PC-9 (cell line): Measurements from ENCODE around the gene TAB3. TPM values are rescaled to one million over a fixed set of nuclear protein-coding genes. Genes with fewer than 3 reads are reported as not detected.

Source experiments
- BruUV-seq: library from RNA; stranded (reverse); fragments of 400-500 nt; replicated peaks from 2 replicates; lab custom pipeline; 2021; lab: Mats Ljungman, UMichigan
- CTCF ChIA-PET: fragments of 300-600 bp; sonication (Branson Sonifier 250); formaldehyde crosslinking; loops from one replicate; lab custom pipeline; 2022; ENCODE audit warnings: antibody characterized with exemption; lab: Charles Lee
- POLR2A ChIA-PET: fragments of 300-600 bp; sonication (Branson Sonifier 250); formaldehyde crosslinking; loops from one replicate; lab custom pipeline; 2022; ENCODE audit warnings: antibody characterized with exemption; ENCODE audit not compliant: unreplicated experiment; lab: Charles Lee
- DNase-seq, 2 experiments: peaks; one replicate each; pipeline versions ENCODE4 v3.0.0 to v3.0.0-alpha.2; 2015 to 2022; ENCODE audit warnings: mixed read lengths in 1 of 2
- H2AFZ ChIP-seq: fragments of 200-600 bp; sonication (generic); 2 replicates; pipeline ENCODE4 v1.8.1; 2017; ENCODE audit warnings: antibody characterized with exemption
- H3F3A ChIP-seq: fragments of 200-600 bp; sonication (generic); 2 replicates; pipeline ENCODE4 v1.8.1; 2017; ENCODE audit warnings: antibody characterized with exemption, mild to moderate bottlenecking, low read depth; ENCODE audit not compliant: insufficient read depth
- H3K27ac ChIP-seq: fragments of 200-600 bp; sonication (generic); 2 replicates; pipeline ENCODE4 v1.6.1; 2016; ENCODE audit warnings: mixed run types
- H3K27me3 ChIP-seq: fragments of 200-600 bp; sonication (generic); 2 replicates; pipeline ENCODE4 v1.6.1; 2016; ENCODE audit warnings: low read depth, mixed run types; ENCODE audit not compliant: insufficient read depth
- H3K36me3 ChIP-seq: fragments of 200-600 bp; sonication (generic); 2 replicates; pipeline ENCODE4 v1.6.1; 2016; ENCODE audit warnings: low read depth, mixed run types
- H3K4me1 ChIP-seq: fragments of 200-600 bp; sonication (generic); replicated peaks from 2 replicates; pipeline ENCODE4 v1.6.1; 2016; ENCODE audit warnings: mixed run types; ENCODE audit not compliant: insufficient read depth
- H3K4me2 ChIP-seq: fragments of 200-600 bp; sonication (generic); 2 replicates; pipeline ENCODE4 v1.6.1; 2017; ENCODE audit warnings: mixed run types
- H3K4me3 ChIP-seq: fragments of 200-600 bp; sonication (generic); 2 replicates; pipeline ENCODE4 v1.6.1; 2016; ENCODE audit warnings: mixed run types
- H3K79me2 ChIP-seq: fragments of 200-600 bp; sonication (generic); 2 replicates; pipeline ENCODE4 v1.6.1; 2017; ENCODE audit warnings: low read depth, mixed run types
- H3K9me2 ChIP-seq: fragments of 200-600 bp; sonication (generic); 2 replicates; pipeline ENCODE4 v1.8.1; 2017; ENCODE audit warnings: mild to moderate bottlenecking; ENCODE audit not compliant: insufficient read depth
- H3K9me3 ChIP-seq: fragments of 200-600 bp; sonication (generic); 2 replicates; pipeline ENCODE4 v1.8.1; 2016; ENCODE audit warnings: low read depth; ENCODE audit not compliant: insufficient read depth
- H4K20me1 ChIP-seq: fragments of 200-600 bp; sonication (generic); 2 replicates; pipeline ENCODE4 v1.8.1; 2017; ENCODE audit not compliant: insufficient read depth
- CTCF ChIP-seq: fragments of 200-600 bp; sonication (generic); conservative IDR thresholded peaks from 2 replicates; pipeline ENCODE4 v1.6.1; 2017; ENCODE audit warnings: mixed run types, antibody characterized with exemption, mild to moderate bottlenecking, moderate library complexity
- EZH2 ChIP-seq: fragments of 200-600 bp; sonication (generic); IDR thresholded peaks from 2 replicates; pipeline ENCODE4 v1.8.0; 2017; ENCODE audit warnings: antibody characterized with exemption, low read depth
- intact Hi-C: fragments of 100-400 bp; cut with micrococcal nuclease; formaldehyde crosslinking; loops from one replicate; pipeline ENCODE4 v1.10.0; 2022; ENCODE audit not compliant: unreplicated experiment
- total RNA-seq: library from RNA; stranded (reverse); gene quantifications from 2 replicates; pipeline ENCODE4 v1.2.3, GENCODE V29; 2021

Gene TAB3
- total RNA-seq, 1 experiment from 2014 or later = 50.8 TPM

GRCh38 chrX:30865015-30865414 lies 24.0 kb downstream of the TAB3 start:
- ChIA-PET POLR2A (no interaction called here), CTCF (no interaction called here)
- Histone ChIP-seq H3F3A (no peaks in the 10 kb centered on the region), H3K36me3 (0 out of 2 replicates have a peak, but pooled peaks cover 13% of the 10 kb centered on the region), H3K4me3 (no peak overlapping the region), H3K9me3 (no peaks in the 10 kb centered on the region), H3K79me2 (no peaks in the 10 kb centered on the region), H3K27me3 (no peaks in the 10 kb centered on the region), H2AFZ (no peak overlapping the region), H3K27ac (no peak overlapping the region), H4K20me1 (no peaks in the 10 kb centered on the region), H3K9me2 (no peaks in the 10 kb centered on the region), H3K4me2 (no peak overlapping the region), H3K4me1 (no peaks in the 10 kb centered on the region; the same call in 1 of the 2 replicates)
- intact Hi-C loops = no loop called here
- no peak for DNase-seq
- BruUV-seq = no TSS peak
- TF ChIP-seq EZH2 = no peak
- TF ChIP-seq CTCF = no peak; the same call in 1 of the 2 replicates

GRCh38 chrX:30864383-30864785 lies 24.7 kb downstream of the TAB3 start:
- H3K36me3 ChIP-seq = 0 out of 2 replicates have a peak, but pooled peaks cover 13% of the 10 kb centered on the region
- H3K4me3 ChIP-seq = no peak overlapping the region
- no peaks in the 10 kb centered on the region for H3K9me3 ChIP-seq
- H3K27ac ChIP-seq = no peak overlapping the region
- BruUV-seq = no TSS peak
- ChIA-PET CTCF (no interaction called here), POLR2A (no interaction called here)
- no peaks in the 10 kb centered on the region for H3K9me2 ChIP-seq
- H3K27me3 ChIP-seq = no peaks in the 10 kb centered on the region
- H2AFZ ChIP-seq = no peak overlapping the region
- H4K20me1 ChIP-seq = no peaks in the 10 kb centered on the region
- H3F3A ChIP-seq = no peaks in the 10 kb centered on the region
- intact Hi-C loops = no loop called here
- H3K4me1 ChIP-seq = no peaks in the 10 kb centered on the region; the same call in 1 of the 2 replicates
- no peak overlapping the region for H3K4me2 ChIP-seq
- DNase-seq = no peak
- TF ChIP-seq CTCF = no peak
- no peak for TF ChIP-seq EZH2
- H3K79me2 ChIP-seq = no peaks in the 10 kb centered on the region

GRCh38 chrX:30863974-30864373 lies 25.1 kb downstream of the TAB3 start:
- TF ChIP-seq EZH2 = no peak
- TF ChIP-seq CTCF = no peak
- no peaks in the 10 kb centered on the region; the same call in 1 of the 2 replicates for H3K4me1 ChIP-seq
- H2AFZ ChIP-seq = no peak overlapping the region
- H4K20me1 ChIP-seq = no peaks in the 10 kb centered on the region
- H3K9me2 ChIP-seq = no peaks in the 10 kb centered on the region
- no peaks in the 10 kb centered on the region for H3K9me3 ChIP-seq
- intact Hi-C loops = no loop called here
- H3K79me2 ChIP-seq = no peaks in the 10 kb centered on the region
- 0 out of 2 replicates have a peak, but pooled peaks cover 13% of the 10 kb centered on the region for H3K36me3 ChIP-seq
- no TSS peak for BruUV-seq
- H3K27me3 ChIP-seq = no peaks in the 10 kb centered on the region
- H3K4me3 ChIP-seq = no peak overlapping the region
- ChIA-PET CTCF (no interaction called here), POLR2A (no interaction called here)
- H3F3A ChIP-seq = no peaks in the 10 kb centered on the region
- H3K27ac ChIP-seq = no peak overlapping the region
- DNase-seq = no peak
- H3K4me2 ChIP-seq = no peak overlapping the region
